Measurements from ENCODE around the gene ZNF148.

Gene ZNF148

GRCh38 chr3:125316246-125316645, 58.9 kb downstream of the ZNF148 start:
- Histone ChIP-seq H4K20me1 (ENCODE audit: insufficient read depth, low read length) (peaks cover 3% of the 10 kb centered on the region; the same call in 1 of the 2 replicates), H2AFZ (ENCODE audit: low read depth, low read length) (no peak overlapping the region), H3K79me2 (ENCODE audit: insufficient read depth, low read length) (peaks cover 16% of the 10 kb centered on the region; the same call in 1 of the 2 replicates), H3K9me3 (ENCODE audit: insufficient read depth, low read length, severe bottlenecking) (no peaks in the 10 kb centered on the region), H3K4me3 (ENCODE audit: low read depth in 1 of 2, low read length in 2 of 2) (no peak overlapping the region), H3K27ac (ENCODE audit: low read length) (no peak overlapping the region), H3K4me1 (ENCODE audit: insufficient read depth, low read length) (peaks cover 5% of the 10 kb centered on the region; the same call in 1 of the 2 replicates), H3K27me3 (ENCODE audit: insufficient read depth, low read length, poor library complexity) (no peaks in the 10 kb centered on the region), H3K4me2 (ENCODE audit: insufficient read depth, low read length) (no peak overlapping the region), H3K9ac (ENCODE audit: low read depth, low read length) (no peak overlapping the region), H3K36me3 (ENCODE audit: insufficient read depth, low read length) (peaks cover 26% of the 10 kb centered on the region; the same call in 1 of the 2 replicates)
- no peak for TF ChIP-seq EZH2 (IDR thresholded peaks at IDR 0.05; ENCODE audit: borderline replicate concordance, low read depth, low read length, severe bottlenecking)
- no peak for TF ChIP-seq CTCF (IDR thresholded peaks at IDR 0.05; ENCODE audit: borderline replicate concordance, extremely low read depth, low read length, poor library complexity, severe bottlenecking)
- no peak for ATAC-seq (ENCODE audit: insufficient read depth, low read depth)
- no peak for DNase-seq

GRCh38 chr3:125313060-125313635, 62.0 kb downstream of the ZNF148 start:
- Histone ChIP-seq H3K4me2 (ENCODE audit: insufficient read depth, low read length) (no peak overlapping the region), H3K36me3 (ENCODE audit: insufficient read depth, low read length) (peaks cover 22% of the 10 kb centered on the region; the same call in 1 of the 2 replicates), H3K9me3 (ENCODE audit: insufficient read depth, low read length, severe bottlenecking) (no peaks in the 10 kb centered on the region), H4K20me1 (ENCODE audit: insufficient read depth, low read length) (no peaks in the 10 kb centered on the region), H3K27ac (ENCODE audit: low read length) (no peak overlapping the region), H2AFZ (ENCODE audit: low read depth, low read length) (no peak overlapping the region), H3K79me2 (ENCODE audit: insufficient read depth, low read length) (peaks cover 32% of the 10 kb centered on the region), H3K4me3 (ENCODE audit: low read depth in 1 of 2, low read length in 2 of 2) (no peak overlapping the region), H3K9ac (ENCODE audit: low read depth, low read length) (no peak overlapping the region), H3K4me1 (ENCODE audit: insufficient read depth, low read length) (peaks cover 20% of the 10 kb centered on the region), H3K27me3 (ENCODE audit: insufficient read depth, low read length, poor library complexity) (no peaks in the 10 kb centered on the region)
- DNase-seq (no peak), ATAC-seq (ENCODE audit: insufficient read depth, low read depth) (no peak)
- no peak for TF ChIP-seq CTCF (IDR thresholded peaks at IDR 0.05; ENCODE audit: borderline replicate concordance, extremely low read depth, low read length, poor library complexity, severe bottlenecking)
- TF ChIP-seq EZH2 (IDR thresholded peaks at IDR 0.05; ENCODE audit: borderline replicate concordance, low read depth, low read length, severe bottlenecking): no peak

- peak overlapping the region; percentile 51 for H3K9ac ChIP-seq (ENCODE audit: low read depth, low read length)
- H3K27ac ChIP-seq (ENCODE audit: low read length): peak overlapping the region; percentile 77
- peak; percentile 75 for DNase-seq
- H3K4me1 ChIP-seq (ENCODE audit: insufficient read depth, low read length): peaks cover 20% of the 10 kb centered on the region
- H3K79me2 ChIP-seq (ENCODE audit: insufficient read depth, low read length): peaks cover 57% of the 10 kb centered on the region
- peak; percentile 96 for ATAC-seq (ENCODE audit: insufficient read depth, low read depth)
- no peaks in the 10 kb centered on the region for H4K20me1 ChIP-seq (ENCODE audit: insufficient read depth, low read length)
- peaks cover 22% of the 10 kb centered on the region; the same call in 1 of the 2 replicates for H3K36me3 ChIP-seq (ENCODE audit: insufficient read depth, low read length)
- H2AFZ ChIP-seq (ENCODE audit: low read depth, low read length): peak overlapping the region; percentile 55
- H3K27me3 ChIP-seq (ENCODE audit: insufficient read depth, low read length, poor library complexity): no peaks in the 10 kb centered on the region
- TF ChIP-seq CTCF (IDR thresholded peaks at IDR 0.05; ENCODE audit: borderline replicate concordance, extremely low read depth, low read length, poor library complexity, severe bottlenecking) (no peak), EZH2 (IDR thresholded peaks at IDR 0.05; ENCODE audit: borderline replicate concordance, low read depth, low read length, severe bottlenecking) (no peak)
- H3K4me2 ChIP-seq (ENCODE audit: insufficient read depth, low read length): peak overlapping the region; percentile 66
- H3K9me3 ChIP-seq (ENCODE audit: insufficient read depth, low read length, severe bottlenecking): no peaks in the 10 kb centered on the region
- peak overlapping the region; percentile 0 to 53; a peak in 3 of 4 replicates for H3K4me3 ChIP-seq (ENCODE audit: low read depth in 1 of 2, low read length in 2 of 2)
Measured at GRCh38 chr3:125310623-125311081, 64.5 kb downstream of the ZNF148 start.
